ENCODE results near the gene ZBTB43. TPM values are rescaled to one million over a fixed set of nuclear protein-coding genes. Genes with fewer than 3 reads are reported as not detected.
A peak's percentile ranks its signal among the peaks of the same experiment; 100 is the strongest.
"Not testable (repeated sequence)": the region's sequence is repeated elsewhere in the genome, so short reads cannot be mapped to it uniquely, and the experiment has no call there.

ZBTB43 gene
- total RNA-seq, 1 experiment from 2014 or later: 6.4 TPM

DNA sequence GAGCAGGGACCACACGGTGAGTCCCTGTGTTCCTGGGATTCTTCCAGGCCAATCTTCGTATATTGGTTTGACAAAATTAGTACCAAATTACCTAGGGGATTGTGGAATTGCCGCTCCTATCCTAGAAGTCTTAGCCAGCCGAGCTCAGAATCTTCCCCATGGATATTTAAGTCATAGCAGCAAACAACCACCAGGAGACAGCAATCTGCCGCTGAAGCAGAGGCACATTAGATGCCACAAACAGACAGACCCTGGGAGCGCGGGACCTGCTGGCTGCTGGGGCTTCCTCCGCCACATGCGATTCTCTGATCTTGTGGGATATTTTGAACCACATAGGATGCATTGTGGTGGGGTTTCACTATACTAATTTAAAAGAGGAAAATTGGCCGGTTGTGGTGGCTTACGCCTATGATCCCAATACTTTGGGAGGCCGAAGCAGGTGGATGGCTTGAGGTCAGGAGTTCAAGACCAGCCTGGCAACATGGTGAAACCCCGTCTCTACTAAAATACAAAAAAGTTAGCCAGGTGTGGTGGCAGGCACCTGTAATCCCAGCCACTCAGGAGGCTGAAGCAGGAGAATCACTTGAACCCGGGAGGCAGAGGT, 31.7 kb upstream of the ZBTB43 start:
- H3K79me2 ChIP-seq (ENCODE audit: low read length): no peaks in the 10 kb centered on the region
- no peaks in the 10 kb centered on the region for H3K9me3 ChIP-seq (ENCODE audit: low read length)
- H3K4me3 ChIP-seq (ENCODE audit: low read length): no peak overlapping the region
- H3K9ac ChIP-seq (ENCODE audit: low read length): no peak overlapping the region
- H3K4me1 ChIP-seq (ENCODE audit: low read length): no peaks in the 10 kb centered on the region
- H3K4me2 ChIP-seq (ENCODE audit: low read depth, low read length, poor library complexity, severe bottlenecking): no peak overlapping the region
- no peak overlapping the region for H3K27ac ChIP-seq (ENCODE audit: low read length)
- H3K9me2 ChIP-seq (replicated peaks; ENCODE audit: insufficient read depth, low read length): no peaks in the 10 kb centered on the region
- no peaks in the 10 kb centered on the region for H3K36me3 ChIP-seq (ENCODE audit: insufficient read depth, low read length)
- H3K27me3 ChIP-seq (ENCODE audit: low read length): no peaks in the 10 kb centered on the region
- H4K20me1 ChIP-seq (ENCODE audit: insufficient read depth, low read depth, low read length): no peaks in the 10 kb centered on the region
- no peak overlapping the region for H2AFZ ChIP-seq (ENCODE audit: low read length)
- DNase-seq: peak; percentile 63

- Histone ChIP-seq H3K79me2 (ENCODE audit: low read length) (no peaks in the 10 kb centered on the region), H3K36me3 (ENCODE audit: insufficient read depth, low read length) (no peaks in the 10 kb centered on the region), H3K27ac (ENCODE audit: low read length) (no peak overlapping the region), H3K27me3 (ENCODE audit: low read length) (no peaks in the 10 kb centered on the region), H3K9me3 (ENCODE audit: low read length) (no peaks in the 10 kb centered on the region), H3K4me3 (ENCODE audit: low read length) (no peak overlapping the region), H3K9ac (ENCODE audit: low read length) (no peak overlapping the region), H3K4me2 (ENCODE audit: low read depth, low read length, poor library complexity, severe bottlenecking) (no peak overlapping the region), H2AFZ (ENCODE audit: low read length) (no peak overlapping the region), H3K4me1 (ENCODE audit: low read length) (no peaks in the 10 kb centered on the region), H3K9me2 (replicated peaks; ENCODE audit: insufficient read depth, low read length) (no peaks in the 10 kb centered on the region), H4K20me1 (ENCODE audit: insufficient read depth, low read depth, low read length) (no peaks in the 10 kb centered on the region)
- no peak for DNase-seq
These were observed 28.9 kb upstream of the ZBTB43 start for GRCh38 chr9:126775926-126776325.

- H3K4me1 ChIP-seq (ENCODE audit: low read length): no peaks in the 10 kb centered on the region
- no peak overlapping the region for H3K4me2 ChIP-seq (ENCODE audit: low read depth, low read length, poor library complexity, severe bottlenecking)
- no peak for DNase-seq
- H2AFZ ChIP-seq (ENCODE audit: low read length): no peak overlapping the region
- H3K9me3 ChIP-seq (ENCODE audit: low read length): no peaks in the 10 kb centered on the region
- H3K4me3 ChIP-seq (ENCODE audit: low read length): no peak overlapping the region
- no peaks in the 10 kb centered on the region for H3K79me2 ChIP-seq (ENCODE audit: low read length)
- no peaks in the 10 kb centered on the region for H4K20me1 ChIP-seq (ENCODE audit: insufficient read depth, low read depth, low read length)
- H3K9me2 ChIP-seq (replicated peaks; ENCODE audit: insufficient read depth, low read length): no peaks in the 10 kb centered on the region
- no peak overlapping the region for H3K9ac ChIP-seq (ENCODE audit: low read length)
- H3K27ac ChIP-seq (ENCODE audit: low read length): no peak overlapping the region
- no peaks in the 10 kb centered on the region for H3K36me3 ChIP-seq (ENCODE audit: insufficient read depth, low read length)
- no peaks in the 10 kb centered on the region for H3K27me3 ChIP-seq (ENCODE audit: low read length)
These were observed 27.1 kb upstream of the ZBTB43 start for GRCh38 chr9:126777733-126778132.

- H3K4me1 ChIP-seq (ENCODE audit: low read length): no peaks in the 10 kb centered on the region
- H3K4me2 ChIP-seq (ENCODE audit: low read depth, low read length, poor library complexity, severe bottlenecking): no peak overlapping the region
- H4K20me1 ChIP-seq (ENCODE audit: insufficient read depth, low read depth, low read length): no peaks in the 10 kb centered on the region
- H3K9me2 ChIP-seq (replicated peaks; ENCODE audit: insufficient read depth, low read length): no peaks in the 10 kb centered on the region
- H3K4me3 ChIP-seq (ENCODE audit: low read length): no peak overlapping the region
- no peak overlapping the region for H2AFZ ChIP-seq (ENCODE audit: low read length)
- H3K9ac ChIP-seq (ENCODE audit: low read length): no peak overlapping the region
- H3K27ac ChIP-seq (ENCODE audit: low read length): no peak overlapping the region
- no peak for DNase-seq
- H3K9me3 ChIP-seq (ENCODE audit: low read length): no peaks in the 10 kb centered on the region
- no peaks in the 10 kb centered on the region for H3K36me3 ChIP-seq (ENCODE audit: insufficient read depth, low read length)
- H3K27me3 ChIP-seq (ENCODE audit: low read length): no peaks in the 10 kb centered on the region
- H3K79me2 ChIP-seq (ENCODE audit: low read length): no peaks in the 10 kb centered on the region
These were observed 26.7 kb upstream of the ZBTB43 start for GRCh38 chr9:126778141-126778540.

- H3K4me3 ChIP-seq (ENCODE audit: low read length); H3K27ac ChIP-seq (ENCODE audit: low read length); H3K27me3 ChIP-seq (ENCODE audit: low read length); H2AFZ ChIP-seq (ENCODE audit: low read length); H4K20me1 ChIP-seq (ENCODE audit: insufficient read depth, low read depth, low read length); H3K9me2 ChIP-seq (replicated peaks; ENCODE audit: insufficient read depth, low read length); H3K4me1 ChIP-seq (ENCODE audit: low read length); H3K4me2 ChIP-seq (ENCODE audit: low read depth, low read length, poor library complexity, severe bottlenecking); H3K79me2 ChIP-seq (ENCODE audit: low read length); DNase-seq; H3K9ac ChIP-seq (ENCODE audit: low read length); H3K9me3 ChIP-seq (ENCODE audit: low read length); H3K36me3 ChIP-seq (ENCODE audit: insufficient read depth, low read length): not testable (repeated sequence)
These were observed 26.1 kb upstream of the ZBTB43 start for GRCh38 chr9:126778696-126779095.

DNA sequence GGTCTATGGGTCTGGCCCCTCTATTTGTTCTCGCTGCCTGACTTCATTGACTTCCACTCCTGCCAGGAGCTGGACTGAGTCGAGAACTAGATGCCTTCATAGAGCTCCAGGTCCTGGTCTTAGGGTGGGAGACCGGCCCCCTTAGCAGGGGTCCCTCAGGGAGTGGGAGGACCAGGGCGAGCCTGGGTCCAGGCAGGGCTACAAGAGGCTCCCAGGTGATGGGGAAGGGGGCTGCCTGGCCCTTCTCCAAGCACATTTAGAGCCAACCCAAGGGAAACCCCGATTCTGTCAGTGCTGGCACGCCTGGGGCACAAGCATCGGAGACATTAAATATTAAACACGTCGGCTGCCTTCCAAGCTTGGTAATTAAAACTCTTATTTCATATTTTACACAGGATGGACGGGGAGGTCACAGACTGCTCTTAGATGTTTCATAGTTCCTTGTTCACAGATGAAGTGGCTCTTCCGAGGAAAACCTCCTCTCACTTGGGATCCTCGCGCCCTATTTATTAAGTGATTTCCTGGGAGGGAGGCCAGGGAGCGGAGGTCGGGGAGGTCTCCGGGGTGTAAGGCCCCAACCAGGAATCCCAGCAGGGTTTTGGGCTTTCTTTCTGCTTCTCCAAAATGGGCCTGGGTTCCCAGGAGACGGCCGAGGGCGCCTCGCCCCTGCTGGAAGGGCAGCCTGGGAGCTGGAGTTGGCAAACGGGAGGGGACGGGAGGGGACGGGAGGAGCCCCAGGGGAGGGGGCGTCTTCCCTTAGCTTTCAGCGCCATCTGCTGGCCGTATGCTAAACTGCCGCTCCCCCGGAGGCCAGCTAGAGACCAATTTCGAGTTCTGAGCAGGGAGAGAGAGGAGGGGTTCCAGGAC, 23.4 kb upstream of the ZBTB43 start:
- DNase-seq: peak; percentile 89
- H3K79me2 ChIP-seq (ENCODE audit: low read length): no peaks in the 10 kb centered on the region
- no peak overlapping the region for H3K27ac ChIP-seq (ENCODE audit: low read length)
- no peaks in the 10 kb centered on the region for H3K9me3 ChIP-seq (ENCODE audit: low read length)
- H3K4me1 ChIP-seq (ENCODE audit: low read length): no peaks in the 10 kb centered on the region
- no peak overlapping the region for H3K4me2 ChIP-seq (ENCODE audit: low read depth, low read length, poor library complexity, severe bottlenecking)
- H3K27me3 ChIP-seq (ENCODE audit: low read length): no peaks in the 10 kb centered on the region
- H3K9ac ChIP-seq (ENCODE audit: low read length): no peak overlapping the region
- no peaks in the 10 kb centered on the region for H3K36me3 ChIP-seq (ENCODE audit: insufficient read depth, low read length)
- no peaks in the 10 kb centered on the region for H3K9me2 ChIP-seq (replicated peaks; ENCODE audit: insufficient read depth, low read length)
- H3K4me3 ChIP-seq (ENCODE audit: low read length): no peak overlapping the region
- H4K20me1 ChIP-seq (ENCODE audit: insufficient read depth, low read depth, low read length): no peaks in the 10 kb centered on the region
- no peak overlapping the region for H2AFZ ChIP-seq (ENCODE audit: low read length)

DNA sequence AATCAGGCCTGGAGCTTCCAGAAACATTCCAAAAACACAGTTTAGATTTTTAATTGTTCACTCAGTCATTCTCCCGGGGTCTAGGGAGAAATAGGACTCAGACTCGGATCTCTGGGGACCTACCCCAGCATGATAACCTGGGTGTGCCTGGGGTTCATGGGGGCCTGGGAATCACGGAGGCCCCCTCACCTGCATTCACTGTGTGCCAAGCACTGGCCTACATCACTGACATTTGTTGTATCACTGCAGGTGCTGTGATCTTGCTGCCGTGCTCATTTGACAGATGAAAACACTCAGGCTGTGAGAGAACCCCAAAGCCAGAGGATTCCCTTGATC, 22.8 kb upstream of the ZBTB43 start:
- Histone ChIP-seq H3K27ac (ENCODE audit: low read length) (no peak overlapping the region), H3K27me3 (ENCODE audit: low read length) (no peaks in the 10 kb centered on the region), H3K9me3 (ENCODE audit: low read length) (no peaks in the 10 kb centered on the region), H4K20me1 (ENCODE audit: insufficient read depth, low read depth, low read length) (no peaks in the 10 kb centered on the region), H3K4me3 (ENCODE audit: low read length) (no peak overlapping the region), H2AFZ (ENCODE audit: low read length) (no peak overlapping the region), H3K4me1 (ENCODE audit: low read length) (no peaks in the 10 kb centered on the region), H3K36me3 (ENCODE audit: insufficient read depth, low read length) (no peaks in the 10 kb centered on the region), H3K9me2 (replicated peaks; ENCODE audit: insufficient read depth, low read length) (no peaks in the 10 kb centered on the region), H3K9ac (ENCODE audit: low read length) (no peak overlapping the region), H3K79me2 (ENCODE audit: low read length) (no peaks in the 10 kb centered on the region), H3K4me2 (ENCODE audit: low read depth, low read length, poor library complexity, severe bottlenecking) (no peak overlapping the region)
- DNase-seq: no peak

DNA sequence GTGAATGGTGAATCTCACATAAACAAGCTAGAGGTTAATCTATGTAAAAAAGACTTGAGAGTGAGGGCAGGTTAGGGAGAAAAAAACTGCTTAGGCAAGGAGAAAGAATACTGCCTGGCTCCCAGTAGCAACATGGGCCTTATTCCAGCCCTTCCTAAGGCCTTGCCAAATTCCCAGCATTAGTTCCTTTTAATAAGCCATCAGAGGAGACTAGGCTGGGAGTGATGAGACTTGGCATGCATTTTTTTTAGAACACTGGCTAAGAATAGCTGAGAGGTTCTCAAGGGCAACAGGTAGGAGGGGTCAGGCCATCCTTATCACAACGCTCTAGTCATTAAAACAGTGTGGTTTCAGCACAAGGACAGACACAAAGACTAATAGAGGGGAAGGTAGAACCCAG, 20.9 kb upstream of the ZBTB43 start:
- H4K20me1 ChIP-seq (ENCODE audit: insufficient read depth, low read depth, low read length): no peaks in the 10 kb centered on the region
- H3K9me3 ChIP-seq (ENCODE audit: low read length): no peaks in the 10 kb centered on the region
- H3K9ac ChIP-seq (ENCODE audit: low read length): no peak overlapping the region
- H3K4me2 ChIP-seq (ENCODE audit: low read depth, low read length, poor library complexity, severe bottlenecking): no peak overlapping the region
- H3K79me2 ChIP-seq (ENCODE audit: low read length): no peaks in the 10 kb centered on the region
- no peak overlapping the region for H2AFZ ChIP-seq (ENCODE audit: low read length)
- H3K27ac ChIP-seq (ENCODE audit: low read length): no peak overlapping the region
- no peaks in the 10 kb centered on the region for H3K4me1 ChIP-seq (ENCODE audit: low read length)
- no peaks in the 10 kb centered on the region for H3K27me3 ChIP-seq (ENCODE audit: low read length)
- no peak for DNase-seq
- H3K9me2 ChIP-seq (replicated peaks; ENCODE audit: insufficient read depth, low read length): no peaks in the 10 kb centered on the region
- no peaks in the 10 kb centered on the region for H3K36me3 ChIP-seq (ENCODE audit: insufficient read depth, low read length)
- no peak overlapping the region for H3K4me3 ChIP-seq (ENCODE audit: low read length)

Measured in Karpas-422 (cell line).